A673 (cell line): ENCODE data around the gene SLC10A2.

Experiments
- CTCF ChIP-seq: fragments of 300-800, 200-600 bp; sonication (generic); conservative IDR thresholded peaks from 2 replicates; pipeline ENCODE4 v1.5.1; 2017; ENCODE audit warnings: low read depth, mild to moderate bottlenecking, antibody characterized with exemption, low read length, moderate library complexity, mixed read lengths
- EZH2 ChIP-seq: fragments of 200-600 bp; sonication (generic); IDR thresholded peaks from 2 replicates; pipeline ENCODE4 v1.6.1; 2017; ENCODE audit warnings: borderline replicate concordance, low read depth, mild to moderate bottlenecking, mixed read lengths, antibody characterized with exemption, low read length; ENCODE audit not compliant: poor library complexity, severe bottlenecking

DNA sequence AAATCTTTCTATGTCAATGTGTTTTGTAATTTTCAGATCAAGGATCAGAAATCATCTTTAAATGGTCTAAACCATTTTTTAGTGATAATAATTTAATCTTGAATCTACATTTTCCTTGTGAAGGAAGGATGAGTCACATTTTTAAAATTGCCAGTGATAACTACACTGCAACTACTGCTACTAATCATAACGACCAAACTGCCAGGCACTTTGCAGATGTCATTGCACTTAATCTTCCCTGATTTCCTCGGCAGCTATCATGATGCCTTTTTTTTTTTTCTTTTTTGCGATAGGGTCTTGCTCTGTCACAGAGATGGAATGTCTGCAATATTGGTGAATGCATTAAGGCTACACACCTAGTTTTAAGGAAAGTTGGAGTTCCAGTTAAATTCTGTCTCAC lies 41.4 kb upstream of the SLC10A2 start:
- TF ChIP-seq CTCF, result no peak
- no peak for TF ChIP-seq EZH2
